DMS114 treated with DMSO at 0.1 percent for 48 hours (cell line): ENCODE data around the gene IL12B.
"Not testable (repeated sequence)": the region's sequence is repeated elsewhere in the genome, so short reads cannot be mapped to it uniquely, and the experiment has no call there.

ENCODE experiments used
- DNase-seq: peaks from one replicate; lab custom pipeline; 2025; ENCODE audit not compliant: unreplicated experiment; lab: John Stamatoyannopoulos, UW

IL12B gene

DNA sequence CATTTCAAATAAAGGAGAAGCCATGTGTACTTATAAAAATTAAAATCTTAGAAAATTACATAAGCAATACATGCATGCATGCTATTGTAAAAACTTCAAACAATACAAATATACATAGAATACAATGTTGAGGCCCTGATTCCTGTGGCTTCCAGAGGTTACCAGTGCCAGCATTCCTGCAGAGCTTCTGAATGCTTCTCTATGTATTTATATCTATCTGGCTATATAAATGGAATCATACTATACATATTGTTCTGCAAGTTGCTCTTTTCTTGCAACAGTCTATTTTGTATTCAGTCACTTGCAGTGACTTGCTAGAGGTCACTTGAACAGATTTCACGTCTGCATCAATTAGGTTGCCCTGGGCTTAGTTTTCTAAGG is 3.2 kb upstream of the IL12B start:
- DNase-seq: no peak

DNA sequence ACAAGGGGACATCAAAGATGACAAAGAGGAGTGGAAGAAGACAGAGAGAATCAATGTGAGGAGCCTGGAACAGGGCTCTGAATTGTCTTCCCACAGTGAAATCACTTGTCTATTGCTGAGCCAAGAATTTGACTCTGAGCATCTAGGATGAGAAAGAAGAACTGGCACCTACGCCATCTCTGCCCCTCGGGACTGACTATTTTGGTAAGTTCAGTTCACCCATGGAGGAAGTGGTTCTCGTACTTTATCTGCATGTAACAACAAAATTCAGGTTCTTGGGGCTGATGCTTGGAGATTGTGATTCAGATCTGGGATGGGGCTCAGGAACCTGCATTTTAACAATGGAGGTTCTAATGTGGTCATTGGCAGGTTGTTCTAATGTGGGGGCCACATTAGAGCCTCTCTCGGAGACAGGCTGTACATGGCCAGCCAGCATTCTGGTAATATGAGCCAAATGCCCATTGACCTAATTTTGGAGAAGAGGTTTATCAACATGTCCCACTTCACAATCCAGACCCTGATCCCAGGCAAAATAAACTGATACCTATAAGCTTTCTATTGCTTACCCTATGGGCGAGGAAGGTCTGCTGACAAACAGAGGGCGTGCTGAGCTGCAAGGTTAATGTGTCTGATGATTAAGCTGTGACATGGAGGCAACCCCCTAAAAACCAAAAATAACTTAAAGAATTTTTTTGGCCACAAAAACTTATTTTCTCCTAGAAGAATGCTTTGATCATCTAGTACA is 2.7 kb upstream of the IL12B start:
- no peak for DNase-seq

DNA sequence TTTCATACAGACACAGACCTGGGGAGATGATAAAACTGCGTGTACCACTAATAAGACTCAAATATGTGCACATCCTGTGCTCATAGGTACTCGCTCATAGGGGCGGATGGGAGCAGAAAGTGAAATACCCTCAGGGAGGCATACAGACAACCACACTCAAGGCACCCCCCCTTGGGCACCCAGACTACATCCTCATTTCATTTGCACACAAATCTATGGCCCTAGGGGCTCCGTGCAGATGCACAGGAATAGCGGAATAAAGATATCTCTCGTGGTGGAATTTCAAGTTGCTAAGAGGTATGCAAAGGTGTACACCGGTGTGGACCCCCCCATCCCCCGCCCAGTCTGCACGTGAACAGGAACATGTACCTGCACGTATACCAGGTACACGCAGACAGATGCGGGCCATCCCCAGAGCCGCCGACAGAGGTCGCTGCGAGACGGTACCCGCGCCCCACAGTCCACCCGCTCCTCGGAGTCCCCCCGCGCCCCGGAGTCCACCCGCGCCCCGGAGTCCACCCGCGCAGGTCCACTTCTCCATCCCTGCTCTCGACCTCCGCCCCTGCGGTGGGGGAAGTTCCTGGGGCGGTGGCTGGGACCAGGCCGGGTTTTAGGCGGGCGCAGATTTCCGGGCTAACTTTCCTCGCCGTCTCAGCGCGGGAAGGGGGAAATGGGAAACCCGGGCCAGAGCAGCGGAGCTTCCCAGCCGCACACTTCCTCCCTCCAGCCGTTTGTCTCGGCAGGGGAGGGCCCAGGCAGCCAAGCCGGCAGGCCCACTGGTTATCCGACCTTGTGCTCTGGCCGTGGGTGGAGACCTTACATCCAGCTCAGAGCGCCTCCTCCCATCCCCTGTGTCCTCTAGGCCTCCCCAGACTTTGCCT is 1.0 kb upstream of the IL12B start:
- peak; percentile 26 for DNase-seq

DNA sequence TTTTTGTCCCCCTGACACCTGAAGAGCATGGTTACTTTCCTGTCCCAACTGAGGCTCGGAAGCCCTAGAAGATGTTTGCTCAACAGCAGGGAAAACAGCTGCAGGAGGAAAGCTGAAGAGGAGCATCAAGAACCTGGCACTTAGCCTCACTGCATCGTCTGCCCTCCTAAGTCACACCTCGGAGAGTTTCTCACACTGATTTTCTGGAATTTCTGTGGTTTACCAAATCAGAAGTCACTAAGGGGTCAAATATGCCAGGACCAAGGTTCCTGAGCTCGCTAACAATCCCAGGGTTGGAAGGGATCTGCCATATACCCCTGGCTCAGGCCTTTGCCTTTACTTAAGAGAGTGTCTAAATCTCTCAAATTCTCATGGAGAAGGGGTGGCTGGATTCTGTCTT is 5.3 kb downstream of the IL12B start:
- no peak for DNase-seq

DNA sequence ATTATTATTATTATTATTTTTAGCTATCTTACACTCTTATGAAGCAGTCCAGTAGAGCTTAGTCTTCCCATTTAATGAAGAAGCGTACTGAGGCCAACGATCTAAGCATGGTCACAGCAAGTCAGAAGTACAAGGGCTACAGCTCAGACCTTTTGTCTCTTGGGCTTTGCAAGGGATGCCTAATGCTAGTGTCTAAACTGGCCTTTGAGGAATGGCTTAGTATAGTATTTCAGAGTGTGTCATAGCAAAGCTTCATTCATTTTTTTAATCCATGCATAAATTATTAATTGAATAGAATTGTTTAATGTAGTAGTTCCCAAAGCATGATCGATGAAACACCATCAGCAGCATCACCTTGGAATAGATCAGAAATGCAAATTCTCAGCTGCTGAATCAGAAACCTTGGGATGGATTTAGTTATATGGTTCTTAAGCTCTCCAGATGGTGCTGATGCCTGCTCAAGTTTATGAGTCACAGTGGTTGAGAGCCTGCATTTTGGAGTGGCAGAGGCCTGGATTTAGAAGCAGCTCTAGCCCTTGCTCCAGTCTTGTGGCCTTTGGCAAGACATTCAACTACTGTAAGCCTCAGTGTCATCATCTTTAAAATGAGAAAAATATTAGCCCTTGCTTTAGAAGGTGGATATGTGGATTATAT is 6.1 kb downstream of the IL12B start:
- no peak for DNase-seq

DNA sequence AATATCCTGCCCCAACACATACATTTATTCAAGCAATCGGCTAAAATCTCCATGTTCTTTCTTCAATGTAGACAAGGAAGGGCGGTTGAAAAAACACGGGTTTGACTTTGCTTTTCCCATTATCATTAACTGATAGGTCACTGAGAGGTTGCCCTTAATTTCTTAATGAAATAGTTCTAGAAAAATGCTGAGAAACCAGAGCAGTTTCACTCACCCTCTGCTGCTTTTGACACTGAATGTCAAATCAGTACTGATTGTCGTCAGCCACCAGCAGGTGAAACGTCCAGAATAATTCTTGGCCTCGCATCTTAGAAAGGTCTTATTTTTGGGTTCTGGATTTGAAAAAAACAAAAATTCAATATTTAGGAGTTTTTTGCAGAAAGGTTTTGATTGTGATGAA is 8.1 kb downstream of the IL12B start:
- DNase-seq: no peak

DNA sequence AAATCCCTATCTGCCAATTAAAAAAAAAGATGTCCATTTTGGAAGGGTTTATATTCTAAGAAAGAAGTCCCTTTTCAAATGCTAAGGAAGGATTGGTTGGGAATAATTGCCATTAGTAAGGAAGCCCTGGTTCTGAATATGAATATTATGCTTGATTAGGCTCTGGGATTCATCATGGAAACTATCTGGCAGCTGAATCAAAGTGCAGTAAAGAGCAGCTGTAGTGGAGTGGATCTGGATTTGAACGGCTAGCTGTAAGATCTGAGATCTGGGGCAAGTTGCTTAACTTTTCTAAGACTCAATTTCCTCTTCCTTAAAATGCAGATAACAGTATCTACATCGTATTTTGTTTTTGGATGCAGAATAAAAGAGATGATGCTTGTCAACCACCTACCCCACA is 10.5 kb downstream of the IL12B start:
- no peak for DNase-seq

DNA sequence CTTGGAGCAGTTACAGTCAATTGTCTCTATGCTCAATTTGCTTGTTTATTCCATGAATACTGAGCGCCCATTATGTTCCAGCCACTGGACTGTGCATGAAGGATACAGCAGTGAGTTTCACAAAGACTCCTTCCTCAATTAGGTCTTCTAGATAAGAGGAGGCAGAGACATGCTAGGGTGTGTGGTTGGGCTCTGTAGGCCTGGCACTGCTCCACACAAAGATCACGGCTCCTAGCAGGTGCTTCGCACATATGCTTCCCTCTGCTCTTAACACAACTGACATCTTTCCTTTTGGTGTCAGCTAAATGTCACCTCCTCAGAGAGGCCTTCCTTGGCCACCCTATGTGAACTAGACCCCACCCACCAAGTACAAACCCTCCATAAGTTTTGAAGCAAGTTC is 10.9 kb downstream of the IL12B start:
- no peak for DNase-seq

DNA sequence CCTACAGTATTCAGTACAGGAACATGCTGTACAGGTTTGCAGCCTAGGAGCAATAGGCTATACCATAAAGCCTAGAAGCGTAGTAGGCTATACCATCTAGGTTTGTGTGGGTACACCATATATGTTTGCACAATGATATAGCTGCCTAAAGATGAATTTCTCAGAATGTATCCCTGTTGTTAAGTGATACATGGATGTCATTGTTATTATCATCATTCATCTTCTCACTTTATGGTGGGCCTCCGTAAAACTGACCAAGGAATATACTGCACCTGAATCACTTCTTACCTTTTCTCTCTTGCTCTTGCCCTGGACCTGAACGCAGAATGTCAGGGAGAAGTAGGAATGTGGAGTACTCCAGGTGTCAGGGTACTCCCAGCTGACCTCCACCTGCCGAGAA is 11.8 kb downstream of the IL12B start:
- no peak for DNase-seq

DNA sequence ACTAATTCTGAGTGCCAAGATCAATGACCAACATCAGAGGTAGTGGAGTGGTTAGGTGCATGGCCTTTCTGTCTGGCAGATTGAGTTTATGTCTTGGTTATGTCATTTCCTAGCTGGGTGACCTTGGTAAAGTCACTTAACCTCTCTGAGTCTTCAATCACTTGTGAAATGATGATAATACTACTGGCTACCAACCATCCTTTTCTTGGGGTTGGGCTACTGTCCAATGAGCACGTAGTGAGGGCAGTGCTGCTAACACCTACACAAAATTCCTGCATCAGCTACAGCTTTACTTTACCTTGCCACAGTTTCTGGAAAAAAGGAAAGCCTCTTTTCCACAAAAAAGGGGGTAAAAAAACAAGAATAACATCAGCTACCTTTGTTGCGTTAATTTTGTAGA is 12.4 kb downstream of the IL12B start:
- DNase-seq: no peak

DNA sequence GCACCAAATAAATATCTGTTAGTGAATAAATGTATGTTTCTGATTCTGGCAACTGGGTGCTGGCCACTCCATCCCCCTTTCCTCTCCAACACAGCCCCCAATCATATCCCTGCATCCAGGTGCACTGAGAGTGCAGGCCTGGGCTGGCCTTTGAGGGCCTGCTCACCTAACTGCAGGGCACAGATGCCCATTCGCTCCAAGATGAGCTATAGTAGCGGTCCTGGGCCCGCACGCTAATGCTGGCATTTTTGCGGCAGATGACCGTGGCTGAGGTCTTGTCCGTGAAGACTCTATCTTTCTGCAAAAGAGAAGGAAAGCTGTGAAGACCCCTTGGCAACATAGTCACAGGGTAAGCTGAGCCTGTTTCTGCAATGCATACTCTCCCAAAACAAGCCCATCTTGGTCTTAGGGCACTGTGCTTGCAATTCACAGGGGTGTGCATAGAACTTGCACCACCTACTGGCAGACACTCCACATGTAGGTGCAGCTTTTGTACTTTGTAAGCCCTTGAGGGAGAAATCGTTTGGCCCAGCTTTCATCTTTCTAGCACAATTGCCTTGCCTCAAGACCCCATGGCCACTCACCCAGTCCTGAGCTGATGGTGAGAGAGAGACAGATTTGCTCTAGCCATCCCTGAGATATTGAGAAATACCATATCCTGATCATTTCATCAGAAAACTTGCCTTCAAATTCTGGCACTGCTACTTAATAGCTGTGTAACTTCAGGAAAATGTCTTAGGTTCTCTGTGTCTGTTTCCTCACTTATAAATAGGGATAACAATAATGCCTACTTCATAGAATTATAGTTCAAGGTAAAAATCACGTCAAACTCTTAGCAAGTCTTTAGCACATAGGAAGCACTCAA is 13.5 kb downstream of the IL12B start:
- DNase-seq: peak; percentile 38

DNA sequence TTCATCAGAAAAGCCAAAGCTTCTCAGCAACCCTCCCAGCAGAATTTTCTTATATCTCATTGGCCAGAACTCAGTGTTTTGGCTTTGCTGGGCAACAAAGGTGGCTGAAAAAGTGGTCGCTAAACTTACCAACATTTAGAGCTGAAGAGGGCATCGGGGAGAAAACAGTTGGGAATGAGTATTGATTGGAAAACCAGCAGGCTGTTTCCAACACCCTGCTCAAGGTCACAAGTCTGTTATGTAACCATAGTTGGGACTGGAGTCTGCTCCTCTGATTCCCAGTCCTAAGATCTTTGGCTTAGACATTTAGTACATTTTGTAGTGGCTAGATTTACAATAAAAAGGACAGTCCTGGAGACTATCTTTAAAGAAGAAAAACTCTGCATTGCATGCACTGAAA is 17.1 kb downstream of the IL12B start:
- DNase-seq: no peak

DNA sequence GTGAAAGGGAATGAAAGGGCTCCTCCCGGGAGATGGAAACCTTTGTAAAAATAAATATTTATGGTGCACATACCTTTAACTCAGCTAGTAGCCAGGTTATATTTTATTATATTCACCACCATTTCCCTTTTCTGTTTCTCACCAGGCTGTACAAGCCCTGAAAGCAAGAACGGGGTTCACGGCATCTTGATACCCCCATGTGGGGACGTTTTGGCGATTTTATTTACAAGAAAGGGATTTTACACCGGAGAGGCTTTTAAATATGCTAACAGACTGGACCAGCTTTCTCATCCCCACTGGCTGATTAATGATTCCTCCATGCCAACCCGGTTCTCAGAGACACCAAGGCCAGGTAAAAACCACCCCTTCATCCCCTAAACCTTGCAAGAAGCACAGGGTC is 19.2 kb downstream of the IL12B start:
- DNase-seq: no peak

DNA sequence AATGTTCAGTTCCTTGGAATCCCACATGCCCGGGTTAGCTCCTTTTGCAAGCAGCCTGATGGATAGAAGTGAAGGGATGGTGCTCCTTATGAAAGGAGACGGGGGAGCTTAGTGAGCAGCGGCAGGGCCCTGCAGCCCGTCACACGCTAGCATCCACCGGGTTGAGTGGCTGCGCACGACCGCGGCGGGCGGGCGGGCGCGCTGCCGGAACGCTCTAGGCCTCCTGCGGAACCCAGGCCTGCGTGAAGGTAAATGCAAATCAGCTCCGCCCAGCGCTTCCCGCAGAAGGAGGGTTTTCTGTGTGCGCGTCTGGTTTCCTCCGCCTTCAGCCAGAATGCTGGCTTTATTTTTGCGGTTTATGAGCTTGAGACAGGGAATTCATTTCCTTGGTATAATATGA is 19.8 kb downstream of the IL12B start:
- DNase-seq: no peak

DNA sequence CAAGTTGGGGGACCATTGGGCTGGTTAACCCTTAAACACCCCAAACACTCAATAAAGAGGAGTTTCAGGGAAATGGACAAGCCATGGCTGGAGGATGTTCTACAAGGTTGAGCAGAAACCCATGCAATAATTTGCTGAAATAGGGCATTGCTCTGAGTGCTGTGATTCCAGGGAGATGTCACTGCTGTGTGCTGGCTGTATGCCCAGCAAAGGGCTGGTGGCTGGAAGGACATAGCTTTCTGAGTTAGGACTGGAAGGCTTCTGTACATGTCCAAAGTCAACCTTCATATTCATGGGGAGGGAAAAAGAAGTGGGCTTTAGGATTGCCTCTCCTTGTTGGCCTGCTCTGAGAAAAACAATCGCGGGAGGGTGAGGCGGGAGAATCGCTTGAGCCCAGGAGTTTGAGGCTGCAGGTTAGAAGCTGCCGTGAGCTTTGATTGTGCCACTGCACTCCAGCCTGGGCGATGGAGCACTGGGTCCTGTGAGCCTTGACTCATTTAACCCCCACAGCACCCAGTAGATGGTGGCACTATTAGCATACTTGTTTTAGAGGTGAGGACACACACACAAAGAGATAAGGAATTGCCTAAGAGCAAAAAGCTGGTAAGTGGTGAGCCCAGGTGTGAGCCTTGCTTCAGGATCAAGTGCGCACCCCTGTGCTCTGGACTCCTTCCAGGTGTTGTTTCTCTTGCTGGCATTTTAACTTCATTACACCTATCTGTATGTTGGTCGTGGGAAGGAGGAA is 20.4 kb downstream of the IL12B start:
- no peak for DNase-seq

DNA sequence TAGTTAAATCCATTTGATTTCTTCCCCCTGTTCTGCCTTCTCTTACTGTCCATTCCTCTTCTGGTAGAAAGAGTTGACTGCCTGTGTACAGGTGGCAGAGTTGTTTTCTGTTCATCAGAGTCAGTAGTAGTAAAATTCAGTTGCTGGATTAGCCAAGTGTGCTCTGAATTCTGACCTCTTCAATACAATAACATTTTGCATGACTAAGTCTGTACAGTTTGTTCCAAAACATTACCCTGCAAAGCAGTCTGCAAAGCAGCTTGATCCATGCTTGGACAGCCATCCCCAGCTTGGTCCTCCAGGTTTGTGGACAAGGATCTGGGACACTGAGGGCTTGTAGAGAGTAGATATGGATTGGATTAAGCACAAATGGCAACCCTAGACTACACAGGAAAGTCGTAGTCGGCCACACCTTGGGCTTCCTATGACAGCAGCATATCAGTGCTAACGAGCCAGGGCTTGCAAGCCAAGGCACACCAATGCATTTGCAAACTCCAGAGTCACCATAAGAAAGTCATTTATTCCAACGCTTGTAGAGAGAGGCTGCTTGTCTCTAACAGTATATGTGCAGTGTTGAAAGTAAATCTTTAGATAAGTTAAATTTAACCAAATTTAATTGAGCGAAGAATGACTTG is 25.2 kb downstream of the IL12B start:
- DNase-seq: no peak

DNA sequence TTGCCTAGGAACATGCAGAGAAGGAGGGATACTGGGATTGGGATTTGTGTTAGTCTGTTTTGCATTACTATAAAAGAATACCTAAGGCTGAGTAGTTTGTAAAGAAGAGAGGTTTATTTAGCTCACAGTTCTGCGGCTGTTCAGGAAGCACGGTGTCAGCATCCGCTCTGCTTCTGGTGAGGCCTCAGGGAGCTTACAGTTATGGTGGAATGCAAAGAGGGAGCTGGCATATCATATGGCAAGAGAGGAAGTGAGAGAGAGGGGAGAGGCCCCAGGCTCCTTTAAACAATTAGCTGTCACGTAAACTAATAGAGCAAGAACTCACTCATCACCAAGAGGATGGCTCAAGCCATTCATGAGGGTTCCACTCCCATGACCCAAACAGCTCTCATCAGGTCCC is 27.0 kb downstream of the IL12B start:
- DNase-seq: no peak

DNA sequence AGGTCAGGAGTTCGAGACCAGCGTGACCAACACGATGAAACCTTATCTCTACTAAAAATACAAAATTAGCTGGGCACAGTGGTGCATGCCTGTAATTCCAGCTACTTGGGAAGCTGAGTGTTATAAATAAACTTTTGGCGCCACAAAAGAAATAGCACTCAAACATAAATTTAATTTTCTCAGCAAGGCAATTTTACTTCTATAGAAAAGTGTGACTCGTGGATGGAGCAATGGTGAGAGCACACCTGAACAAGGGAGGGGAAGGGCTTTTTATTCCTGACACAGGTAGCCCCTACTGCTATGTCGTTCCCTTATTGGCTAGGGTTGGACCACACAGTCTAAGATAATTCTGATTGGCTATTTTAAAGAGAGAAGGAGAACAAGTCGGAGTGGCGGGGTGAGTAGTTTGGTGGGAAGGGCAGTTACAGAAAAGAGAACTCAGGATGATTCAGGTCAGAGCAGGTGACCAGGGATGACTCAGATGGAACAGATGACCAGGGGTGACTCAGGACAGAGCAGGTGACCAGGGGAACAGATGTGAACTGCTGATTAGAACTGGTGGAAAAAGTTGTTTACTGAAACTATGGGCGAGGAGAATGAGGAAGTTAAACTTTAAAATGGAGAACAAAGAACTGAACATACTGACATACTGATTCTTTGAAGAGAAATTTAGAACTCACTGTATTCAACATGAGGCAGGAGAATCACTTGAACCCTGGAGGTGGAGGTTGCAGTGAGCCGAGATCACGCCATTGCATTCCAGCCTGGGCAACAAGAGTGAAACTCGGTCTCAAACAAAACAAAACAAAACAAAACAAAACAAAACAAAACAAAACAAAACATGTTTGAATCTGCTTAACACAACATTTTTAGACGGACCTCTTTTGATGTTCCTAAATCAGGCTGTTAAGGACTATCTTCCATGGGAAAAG is 28.1 kb downstream of the IL12B start:
- DNase-seq: not testable (repeated sequence)

DNA sequence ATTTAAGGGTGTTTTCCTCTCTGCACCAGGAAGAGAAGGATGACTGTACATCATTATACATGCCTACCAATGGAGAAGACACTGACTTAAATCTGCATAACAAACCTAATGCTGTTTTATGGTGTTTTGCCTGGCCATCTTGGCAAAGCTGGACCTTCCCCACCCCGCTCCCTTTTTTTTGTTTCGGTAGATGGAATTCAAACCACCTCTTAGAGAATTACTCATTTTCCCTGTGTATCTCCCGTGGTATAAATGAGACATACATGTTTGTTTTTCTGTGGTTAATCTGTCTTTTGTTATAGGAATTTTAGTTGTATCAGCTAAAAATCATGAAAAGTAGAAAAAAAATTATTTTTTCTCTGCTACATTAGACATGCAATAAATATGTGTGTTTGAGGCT is 28.8 kb downstream of the IL12B start:
- no peak for DNase-seq
